HG02588 (cell line): ENCODE data around the gene TCL1B.

Experiments used
- ATAC-seq: cut with Tn5 transposase; IDR thresholded peaks from one replicate; pipeline ENCODE4 v1.9.1; 2021; ENCODE audit warnings: mild to moderate bottlenecking, moderate library complexity; ENCODE audit not compliant: unreplicated experiment

TCL1B gene

DNA sequence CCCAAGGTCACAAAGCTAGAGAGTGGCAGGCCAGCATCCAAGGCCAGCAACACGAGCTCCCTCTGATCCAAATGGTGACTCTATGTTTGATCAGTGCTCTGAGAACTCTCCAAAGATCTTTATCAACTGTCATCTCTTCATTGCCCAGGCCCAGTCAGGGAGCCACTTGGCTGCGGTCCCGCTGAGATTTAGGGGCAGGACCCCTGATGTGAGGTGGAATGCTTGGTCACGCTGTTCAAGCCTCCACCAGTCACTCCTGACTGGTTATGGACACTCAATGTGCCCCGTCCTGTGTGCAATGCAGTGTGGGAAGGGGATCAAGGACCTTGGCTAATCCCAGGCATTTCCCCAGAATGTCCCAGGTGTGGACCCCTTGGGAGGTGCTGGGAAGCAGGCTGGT, 19.8 kb upstream of the TCL1B start:
- no peak for ATAC-seq

DNA sequence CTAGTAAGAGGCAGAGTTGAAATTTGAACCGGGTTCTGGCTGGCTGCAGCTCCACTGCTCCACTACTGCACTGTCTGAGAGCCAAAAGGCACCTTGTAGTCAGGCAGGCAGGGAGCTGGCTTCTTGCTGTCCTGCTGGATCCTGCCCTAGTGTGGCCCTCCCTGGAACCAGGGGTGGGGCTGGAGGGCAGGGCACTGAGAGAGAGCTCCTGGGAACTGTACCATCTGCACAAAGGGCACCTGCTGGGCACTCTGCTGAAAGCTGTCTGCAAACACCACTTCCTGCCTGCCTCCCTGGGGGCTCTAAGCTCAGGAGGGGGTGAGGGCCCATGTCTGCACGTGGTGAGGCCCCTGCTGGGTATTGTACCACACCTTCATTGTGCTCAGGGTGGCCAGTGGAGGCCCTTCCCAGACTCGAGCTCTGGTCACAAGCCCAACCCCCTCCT, 19.0 kb upstream of the TCL1B start:
- no peak for ATAC-seq

DNA sequence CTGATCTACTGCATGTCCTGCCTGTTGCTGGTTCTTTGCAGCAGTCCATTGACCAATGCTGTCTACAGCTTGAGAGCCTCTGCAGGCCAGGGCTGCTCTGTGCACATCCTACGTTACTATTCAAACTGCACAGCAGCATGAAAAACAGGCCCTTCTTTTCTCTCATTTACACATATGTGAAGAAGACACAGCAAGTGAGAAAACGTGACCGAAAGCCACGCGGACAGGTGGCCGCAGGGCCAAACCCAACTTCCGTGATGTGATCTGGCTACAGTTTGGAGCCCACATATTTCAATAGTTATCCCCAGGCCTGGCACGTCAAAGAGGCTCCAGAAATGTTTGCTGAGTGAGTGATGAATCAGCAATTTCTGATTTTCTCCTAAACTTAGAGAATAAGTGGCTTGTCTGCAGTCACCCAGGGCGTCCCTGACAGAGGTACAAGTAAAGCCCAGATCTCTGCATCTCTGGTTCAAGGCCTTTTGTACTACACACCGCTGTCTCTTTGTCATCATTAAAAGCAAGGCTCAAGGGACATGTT, 17.9 kb upstream of the TCL1B start:
- ATAC-seq = no peak

DNA sequence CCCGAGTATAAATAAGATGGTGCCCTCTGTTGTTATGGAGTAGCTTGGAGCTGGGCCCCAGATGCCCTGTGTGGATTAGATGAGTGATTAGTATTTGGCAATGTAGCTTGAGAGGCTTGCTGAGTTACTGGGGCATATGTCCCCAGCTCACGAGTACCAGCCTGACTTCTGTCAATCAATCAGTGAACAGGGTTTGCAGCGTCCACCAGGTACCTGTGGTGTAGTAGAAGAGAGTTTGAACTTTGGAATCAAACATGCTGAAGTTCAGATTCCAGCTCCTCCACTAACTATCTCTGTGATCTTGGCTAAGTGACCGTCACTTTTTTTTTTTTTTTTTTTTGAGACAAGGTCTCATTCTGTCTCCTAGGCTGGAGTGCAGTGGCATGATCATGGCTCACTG, 11.6 kb upstream of the TCL1B start:
- ATAC-seq = no peak

DNA sequence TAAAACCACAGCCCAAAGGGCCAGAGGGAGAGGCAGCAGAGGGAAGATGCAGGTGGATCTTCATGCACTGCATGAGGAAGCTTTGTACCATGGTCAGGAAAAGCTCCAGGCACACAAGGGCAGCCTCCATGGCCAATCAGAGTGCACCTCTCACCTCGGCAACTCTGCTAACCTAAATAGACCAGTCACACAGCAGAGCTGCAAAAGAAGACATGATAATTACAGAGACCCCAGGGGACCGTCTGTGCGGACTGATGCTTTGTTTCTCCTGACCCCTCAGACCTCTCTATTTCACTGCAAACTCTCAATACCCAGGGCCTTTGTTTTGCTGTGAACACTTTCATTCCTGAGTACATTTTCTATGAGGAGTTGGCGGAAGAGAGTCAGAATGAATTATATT, 10.7 kb upstream of the TCL1B start:
- no peak for ATAC-seq

DNA sequence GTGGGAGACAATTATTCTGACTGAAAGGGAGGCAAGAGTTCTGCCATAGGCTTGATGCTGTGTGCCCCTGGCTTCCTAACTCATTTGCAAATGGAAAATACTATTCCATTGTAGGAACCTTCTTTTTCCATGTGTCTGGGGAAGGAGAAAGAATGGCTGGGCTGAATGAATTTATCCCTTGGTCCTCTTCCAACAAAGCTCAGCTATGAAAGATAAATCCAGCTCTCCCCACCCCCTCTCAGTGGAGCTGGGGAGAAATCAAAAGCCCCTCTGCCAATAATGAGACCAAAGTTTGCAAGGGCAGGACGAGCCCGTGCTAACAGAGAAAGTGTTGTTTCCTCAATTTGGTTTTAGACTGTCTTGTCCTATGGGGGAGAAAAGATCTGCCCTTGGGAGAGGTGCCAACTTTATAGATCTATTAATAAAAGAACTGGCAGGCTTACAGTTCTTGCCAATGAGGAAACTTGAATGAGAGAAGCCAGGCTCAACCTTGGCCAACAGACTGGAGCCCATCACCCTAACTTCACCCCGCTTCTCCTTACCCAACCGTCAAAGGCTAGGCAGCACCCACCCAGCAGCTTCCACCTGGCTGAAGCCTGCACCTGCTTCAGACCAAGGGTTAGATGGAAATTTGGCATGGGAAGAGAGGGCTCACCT, 8.9 kb upstream of the TCL1B start:
- ATAC-seq = no peak

DNA sequence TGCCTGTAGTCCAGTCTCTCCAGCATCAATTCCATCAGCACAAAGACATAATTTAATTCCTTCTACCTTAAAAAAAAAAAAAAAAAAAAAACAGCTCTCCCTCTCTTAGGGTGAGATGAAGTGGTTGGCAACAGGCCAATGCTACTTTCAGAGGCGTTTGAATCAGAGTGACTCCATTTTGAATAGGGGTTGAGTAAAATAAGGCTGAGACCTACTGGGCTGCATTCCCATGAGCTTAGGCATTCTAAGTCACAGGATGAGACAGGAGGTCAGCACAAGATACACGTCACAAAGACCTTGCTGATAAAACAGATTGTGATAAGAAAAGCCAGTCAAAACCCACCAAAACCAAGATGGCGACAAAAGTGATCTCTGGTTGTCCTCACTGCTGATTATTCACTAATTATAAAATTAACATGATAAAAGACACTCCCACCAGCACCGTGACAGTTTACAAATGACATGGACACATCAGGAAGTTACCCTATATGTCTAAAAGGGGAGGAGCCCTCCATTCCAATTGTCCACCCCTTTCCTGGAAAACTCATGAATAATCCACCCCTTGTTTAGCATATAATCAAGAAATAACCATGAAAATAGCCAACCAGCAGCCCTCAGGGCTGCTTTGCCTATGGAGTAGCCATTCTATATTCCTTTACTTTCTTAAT, 6.9 kb upstream of the TCL1B start:
- no peak for ATAC-seq

DNA sequence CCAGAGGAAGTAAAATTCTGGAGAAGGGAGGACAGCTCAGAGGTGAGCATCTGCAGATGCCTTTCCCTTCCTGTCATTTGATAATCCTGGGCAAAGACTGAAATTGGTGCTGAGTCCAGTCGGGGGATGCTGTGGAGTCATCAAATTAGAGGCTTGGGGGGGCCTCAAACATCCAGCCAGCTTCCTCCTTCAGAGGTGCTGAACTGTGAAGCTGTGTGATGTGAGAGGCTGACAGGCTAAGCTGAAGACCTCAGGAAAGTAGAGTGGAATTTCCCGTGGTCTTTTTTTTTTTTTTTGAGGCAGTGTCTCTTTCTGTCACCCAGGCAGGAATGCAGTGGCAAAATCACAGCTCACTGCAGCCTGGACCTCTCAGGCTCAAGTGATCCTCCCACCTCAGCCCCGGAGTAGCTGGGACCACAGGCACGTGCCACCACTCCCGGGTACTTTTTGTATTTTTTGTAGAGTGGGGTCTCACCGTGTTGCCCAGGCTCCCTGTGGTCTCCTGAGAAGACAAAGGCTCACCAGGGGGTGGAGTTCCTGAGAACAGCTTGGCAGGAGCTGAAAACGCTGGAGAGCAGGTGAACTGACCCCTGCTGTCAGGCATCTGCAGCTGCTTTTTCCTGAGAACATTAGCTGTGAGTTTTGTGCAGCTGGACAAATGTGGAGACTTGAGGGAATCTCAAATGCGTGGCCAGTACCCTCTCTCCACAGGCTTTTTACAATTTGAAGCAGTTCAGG, 6.1 kb upstream of the TCL1B start:
- ATAC-seq = no peak

DNA sequence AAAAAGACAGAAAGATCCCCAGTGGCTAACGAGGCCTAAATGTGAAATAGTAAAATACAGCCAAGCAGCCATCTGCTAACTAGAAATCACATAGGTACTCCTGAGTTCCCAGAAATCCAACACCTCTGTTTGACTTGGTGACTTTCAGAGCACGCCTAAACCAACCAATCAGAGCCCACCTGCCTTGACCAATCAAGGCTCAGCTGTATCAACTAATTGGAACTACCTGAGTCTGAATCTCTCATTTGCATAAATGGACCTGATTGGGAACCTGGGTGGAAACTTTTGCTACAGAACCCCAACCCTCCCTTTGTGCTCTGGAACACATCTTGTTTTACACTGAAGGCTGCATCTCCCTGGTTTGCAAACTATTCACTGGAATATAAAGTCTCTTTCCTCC, 5.1 kb upstream of the TCL1B start:
- ATAC-seq = no peak

DNA sequence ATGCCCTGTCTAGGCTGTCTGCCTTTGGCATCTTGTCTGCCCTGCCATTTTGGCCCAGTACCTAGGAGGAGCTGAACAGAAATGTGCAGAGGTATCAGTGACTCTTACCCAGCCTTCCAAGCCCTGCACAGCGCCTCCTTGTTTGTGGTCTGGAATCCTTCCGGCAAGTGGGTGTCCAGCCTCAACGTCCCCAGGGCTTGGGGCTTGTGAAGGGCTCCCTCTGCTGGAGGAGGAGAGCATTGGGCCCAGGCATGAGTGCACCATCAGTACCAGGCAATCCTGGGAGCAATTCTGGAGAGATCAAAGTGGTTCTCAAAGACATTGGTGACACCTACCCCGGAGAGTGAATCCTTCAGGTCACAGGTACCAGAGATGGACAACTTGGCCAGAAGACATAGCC, 2.4 kb upstream of the TCL1B start:
- no peak for ATAC-seq

DNA sequence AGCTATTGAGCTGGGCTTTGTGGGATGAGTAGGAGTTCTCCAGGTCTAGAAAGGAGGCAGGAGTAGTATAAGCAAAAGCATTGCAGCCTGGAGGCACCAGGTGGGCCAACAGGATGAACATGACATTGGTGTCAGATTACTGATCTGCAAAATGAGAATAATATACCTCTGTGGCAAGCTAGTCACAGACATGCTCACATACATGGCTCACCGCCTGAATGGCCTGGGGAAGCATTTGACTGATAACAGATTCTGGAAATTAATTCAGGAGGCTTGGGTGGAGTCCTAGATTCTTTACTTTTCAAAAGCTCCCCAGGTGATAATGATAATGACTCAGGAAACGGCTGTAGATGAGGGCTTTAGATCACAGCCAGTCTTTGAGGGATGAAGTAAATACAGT, 709 bp downstream of the TCL1B start:
- no peak for ATAC-seq

DNA sequence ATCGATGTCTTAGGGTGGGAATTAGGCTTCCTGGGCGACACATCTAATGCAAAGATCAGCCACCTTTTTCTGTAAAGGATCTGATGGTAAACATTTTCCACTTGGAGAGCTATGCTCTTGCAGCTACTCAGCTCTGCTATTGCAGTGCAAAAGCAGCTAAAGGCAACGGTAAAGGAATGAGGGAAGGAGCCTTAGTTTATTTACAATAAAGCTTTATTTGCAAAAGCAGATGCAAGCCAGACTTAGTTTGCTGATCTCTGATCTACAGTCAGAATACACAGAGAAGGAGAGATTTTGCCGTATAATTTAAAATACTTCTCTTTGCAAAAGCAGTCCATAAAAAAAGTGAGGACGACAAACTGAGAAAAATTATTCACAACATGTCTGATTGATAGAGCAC, 3.2 kb downstream of the TCL1B start:
- ATAC-seq = no peak

DNA sequence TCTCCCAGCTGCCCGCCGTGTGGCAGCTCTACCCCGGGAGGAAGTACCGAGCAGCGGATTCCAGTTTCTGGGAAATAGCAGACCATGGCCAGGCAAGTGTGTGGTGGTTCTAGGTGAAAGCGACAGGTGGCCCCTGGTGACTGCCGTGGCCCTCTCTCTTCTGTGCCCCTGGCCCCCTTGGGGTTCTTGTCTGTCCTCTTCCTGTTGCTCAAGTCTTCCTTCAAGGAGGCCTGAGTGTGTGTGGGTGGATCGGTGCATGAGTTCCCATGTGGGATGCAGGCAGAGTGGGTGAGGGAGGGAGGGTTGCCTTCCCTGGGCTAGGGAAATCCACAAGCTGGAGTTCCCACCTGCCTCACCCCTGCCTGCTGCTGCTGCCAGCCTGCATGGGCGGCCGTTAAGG, 4.6 kb downstream of the TCL1B start:
- ATAC-seq = no peak

DNA sequence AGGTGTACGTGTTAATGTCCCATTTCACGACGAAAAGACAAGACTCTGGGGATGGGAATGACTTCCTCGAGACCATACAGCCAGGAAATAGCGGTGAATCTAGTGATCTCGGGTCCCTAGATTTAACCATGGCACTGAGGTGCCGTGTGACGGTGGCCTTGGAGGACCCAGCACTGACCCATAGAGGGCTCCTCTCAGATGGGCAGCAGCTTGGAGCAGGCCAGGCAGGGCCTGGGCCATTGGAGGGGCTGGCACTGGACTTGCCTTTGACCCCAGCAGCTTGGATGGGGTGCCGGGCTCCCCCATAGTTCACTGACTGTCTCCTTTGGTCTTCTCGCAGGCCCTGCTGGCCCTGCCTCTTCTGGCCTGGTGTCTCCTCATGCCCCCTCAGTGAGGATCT, 5.4 kb downstream of the TCL1B start:
- no peak for ATAC-seq

DNA sequence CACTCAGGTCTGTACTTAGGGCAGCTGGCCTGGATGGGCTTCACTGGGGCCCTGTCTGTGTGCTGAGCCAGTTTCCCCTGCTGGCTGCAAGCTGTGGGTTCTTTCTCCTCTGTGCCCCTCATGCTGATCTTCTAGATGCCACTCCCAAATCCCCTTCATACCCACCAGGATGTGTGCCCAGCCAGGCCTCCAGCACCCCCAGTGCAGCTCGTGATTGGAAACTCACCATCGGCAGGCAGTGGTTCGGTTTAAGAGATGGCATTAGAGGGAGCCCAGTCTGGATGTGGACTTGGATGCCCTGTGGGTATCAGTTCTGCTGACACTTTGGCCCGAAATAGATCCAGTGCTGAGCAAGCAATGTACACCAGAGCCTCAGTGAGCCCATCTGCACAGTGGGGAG, 5.9 kb downstream of the TCL1B start:
- no peak for ATAC-seq

DNA sequence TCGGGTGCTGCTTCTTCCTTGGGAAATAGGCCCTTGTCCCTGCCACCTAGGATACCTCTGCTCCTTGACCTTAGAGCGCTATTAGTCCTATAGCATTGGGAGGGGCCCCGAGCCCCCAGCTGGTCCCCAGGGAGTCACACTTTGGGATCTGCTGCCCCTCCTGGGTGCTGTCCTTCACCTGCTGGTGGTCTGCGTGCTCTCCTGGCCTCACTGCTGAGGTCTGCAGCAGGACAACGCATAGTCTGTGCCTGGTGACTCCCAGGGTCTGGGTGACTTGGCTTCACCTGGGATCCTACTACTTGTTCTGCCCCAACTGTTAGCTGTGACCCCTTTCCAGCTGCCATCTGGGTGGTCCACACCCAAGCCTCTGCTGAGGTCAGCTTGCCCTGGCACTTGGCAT, 8.8 kb downstream of the TCL1B start:
- ATAC-seq = no peak

DNA sequence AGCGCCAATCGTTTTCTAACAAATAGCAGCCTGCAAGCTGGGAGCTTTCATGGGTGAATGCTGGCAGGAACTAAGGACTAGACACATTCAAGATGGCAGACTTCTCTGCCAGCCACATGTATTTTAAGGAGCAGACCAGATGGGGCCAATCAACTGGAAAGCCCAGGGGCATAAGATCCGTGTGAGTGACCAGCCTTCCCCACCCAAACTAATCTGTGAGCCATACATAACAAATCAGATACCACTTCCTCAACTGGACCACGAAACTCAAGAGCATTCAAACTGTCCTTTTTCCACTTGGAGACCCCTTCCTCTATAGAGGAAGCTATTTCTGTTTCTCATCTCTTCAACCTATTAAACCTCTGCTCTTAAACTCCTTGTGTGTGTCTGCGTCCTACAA, 9.7 kb downstream of the TCL1B start:
- ATAC-seq = no peak

DNA sequence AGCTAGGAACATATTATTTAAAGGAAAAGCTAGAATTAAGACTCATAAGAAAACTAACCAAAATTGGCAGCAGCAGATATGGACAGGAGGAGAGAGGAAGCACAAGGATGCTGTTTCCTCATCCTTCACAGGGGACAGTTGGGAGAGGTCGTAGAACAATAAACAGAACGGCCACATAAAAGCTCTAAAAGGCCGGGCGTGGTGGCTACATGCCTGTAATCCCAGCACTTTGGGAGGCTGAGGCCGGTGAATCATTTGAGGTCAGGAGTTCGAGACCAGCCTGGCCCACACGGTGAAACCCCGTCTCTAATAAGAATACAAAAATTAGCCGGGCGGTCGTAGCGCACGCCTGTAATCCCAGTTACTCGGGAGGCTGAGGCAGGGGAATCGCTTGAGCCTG, 10.5 kb downstream of the TCL1B start:
- no peak for ATAC-seq

DNA sequence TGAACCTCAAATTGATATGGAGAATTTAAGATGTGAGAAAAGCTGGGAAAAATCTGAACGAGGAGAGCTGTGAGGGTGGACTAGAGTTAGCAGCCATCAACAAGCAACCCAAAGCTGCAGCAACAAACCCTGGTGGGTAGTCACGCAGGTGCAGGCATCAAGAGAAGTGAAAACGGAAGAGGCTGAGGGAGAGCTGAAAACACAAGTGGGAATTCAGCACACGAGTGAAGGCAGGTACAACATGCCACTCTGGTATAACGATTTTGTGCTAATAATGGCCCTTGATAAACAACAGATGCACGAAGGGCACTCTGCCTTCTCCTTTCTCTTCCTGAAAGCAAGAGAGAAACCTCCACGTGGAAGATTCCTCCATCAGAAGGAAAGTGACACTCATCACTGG, 11.5 kb downstream of the TCL1B start:
- peak; percentile 63 for ATAC-seq

DNA sequence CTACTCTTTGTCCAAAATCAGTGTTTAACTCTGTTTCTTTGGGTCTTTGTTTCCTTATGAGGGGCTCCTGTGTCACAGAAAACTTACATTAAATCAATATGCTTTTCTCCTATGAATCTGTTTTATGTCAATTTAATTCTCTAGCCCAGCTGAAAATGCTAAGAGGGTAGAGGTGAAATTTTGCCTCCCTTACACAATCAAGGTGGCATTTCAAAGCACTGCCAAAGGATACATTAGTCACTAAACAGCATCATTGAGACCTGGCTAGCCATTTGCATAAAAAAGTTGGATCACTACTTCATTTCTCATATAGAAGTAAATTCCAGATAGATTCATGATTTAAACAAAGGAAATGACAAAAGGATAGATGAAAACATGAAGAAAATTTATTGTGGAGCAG, 12.1 kb downstream of the TCL1B start:
- no peak for ATAC-seq

DNA sequence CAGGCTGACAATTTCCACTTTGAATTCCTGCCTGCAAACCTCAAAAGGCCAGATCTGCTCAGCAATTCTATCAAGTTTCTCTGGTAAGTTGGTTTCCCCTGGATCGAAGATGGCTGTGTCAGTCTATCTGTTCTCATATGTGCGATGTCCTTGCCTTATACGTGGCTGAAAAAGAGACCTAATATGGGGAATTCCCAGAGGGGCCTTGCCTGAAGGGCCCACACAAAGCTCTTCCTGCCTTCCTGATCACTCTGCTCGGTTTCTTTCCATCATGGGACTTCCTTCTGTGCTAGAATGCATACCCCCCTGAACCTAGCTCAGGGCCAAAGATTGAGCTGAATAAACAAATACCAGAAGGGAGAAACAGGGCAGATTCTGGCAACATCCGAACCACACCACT, 13.2 kb downstream of the TCL1B start:
- no peak for ATAC-seq
